Daoy (cell line): ENCODE measurements around the gene ATG2A. TPM values are rescaled to one million over a fixed set of nuclear protein-coding genes. Genes with fewer than 3 reads are reported as not detected.

ENCODE experiments used
- DNase-seq: peaks from one replicate; pipeline ENCODE4 v3.0.0-alpha.2; 2015; ENCODE audit warnings: low read depth
- total RNA-seq: library from RNA; depleted of rRNA; stranded (reverse); fragments of >200 nt; shearing (Covaris generic); gene quantifications from 2 replicates; pipeline ENCODE4 v1.2.3, GENCODE V29; 2014; rRNA removed

The ATG2A gene
- total RNA-seq: 8.2 and 11.1 TPM in 2 replicates

- peak; percentile 99 for DNase-seq
Measured at GRCh38 chr11:64916775-64917662, at the start of gene ATG2A. ATG2A (minus strand) TSS chr11:64917209; CDS start chr11:64917135, 74 bp downstream.

- no peak for DNase-seq
Measured at GRCh38 chr11:64963072-64963631, 46.1 kb upstream of the ATG2A start.

GRCh38 chr11:64960719-64961118 lies 43.7 kb upstream of the ATG2A start:
- DNase-seq: no peak

GRCh38 chr11:64959498-64959897 lies 42.5 kb upstream of the ATG2A start:
- DNase-seq: no peak

- no peak for DNase-seq
Measured at GRCh38 chr11:64954201-64954600, 37.2 kb upstream of the ATG2A start.

GRCh38 chr11:64951529-64951928 lies 34.5 kb upstream of the ATG2A start:
- no peak for DNase-seq

- no peak for DNase-seq
Measured at GRCh38 chr11:64947208-64947814, 30.3 kb upstream of the ATG2A start.

- no peak for DNase-seq
Measured at GRCh38 chr11:64936539-64936938, 19.5 kb upstream of the ATG2A start.

GRCh38 chr11:64935359-64936081 lies 18.5 kb upstream of the ATG2A start, which contains the start of gene GPHA2:
GPHA2 (minus strand) TSS chr11:64935893; CDS start chr11:64935460, 433 bp downstream.
- no peak for DNase-seq

- no peak for DNase-seq
Measured at GRCh38 chr11:64934682-64935358, 17.8 kb upstream of the ATG2A start.

- no peak for DNase-seq
Measured at GRCh38 chr11:64933935-64934681, 17.1 kb upstream of the ATG2A start.

- no peak for DNase-seq
Measured at GRCh38 chr11:64933213-64933934, 16.4 kb upstream of the ATG2A start.

- DNase-seq: no peak
Measured at GRCh38 chr11:64932324-64932723, 15.3 kb upstream of the ATG2A start.

GRCh38 chr11:64931290-64931689 lies 14.3 kb upstream of the ATG2A start:
- no peak for DNase-seq

- DNase-seq: no peak
Measured at GRCh38 chr11:64930340-64930739, 13.3 kb upstream of the ATG2A start.

GRCh38 chr11:64929625-64930024 lies 12.6 kb upstream of the ATG2A start:
- DNase-seq: no peak

GRCh38 chr11:64928957-64929356 lies 11.9 kb upstream of the ATG2A start:
- DNase-seq: no peak

- DNase-seq: no peak
Measured at GRCh38 chr11:64926689-64927088, 9.7 kb upstream of the ATG2A start.

- DNase-seq: no peak
Measured at GRCh38 chr11:64925536-64926436, 8.8 kb upstream of the ATG2A start.
